MM.1S (cell line): Measurements from ENCODE around the gene WIPF3.

Experiments
- DNase-seq: peaks from one replicate; pipeline ENCODE4 v3.0.0-alpha.2; 2015
- H2AFZ ChIP-seq: fragments of 300-600 bp; sonication (generic); 2 replicates; pipeline ENCODE4 v1.6.0; 2016; ENCODE audit warnings: antibody characterized with exemption, low read length
- H3F3A ChIP-seq: fragments of 300-600 bp; sonication (generic); 2 replicates; pipeline ENCODE4 v1.6.1; 2016; ENCODE audit warnings: mild to moderate bottlenecking, antibody characterized with exemption, low read length, moderate library complexity, mixed read lengths; ENCODE audit not compliant: insufficient read depth
- H3K27ac ChIP-seq: fragments of 300-600 bp; sonication (generic); 2 replicates; pipeline ENCODE4 v1.5.1; 2016; ENCODE audit warnings: mild to moderate bottlenecking, low read length
- H3K27me3 ChIP-seq: fragments of 300-600 bp; sonication (generic); replicated peaks from 2 replicates; pipeline ENCODE4 v1.6.0; 2016; ENCODE audit warnings: low read length; ENCODE audit not compliant: insufficient read depth
- H3K36me3 ChIP-seq: fragments of 300-600 bp; sonication (generic); replicated peaks from 2 replicates; pipeline ENCODE4 v1.6.1; 2016; ENCODE audit warnings: mild to moderate bottlenecking, low read length, mixed read lengths; ENCODE audit not compliant: insufficient read depth
- H3K4me1 ChIP-seq: fragments of 300-600 bp; sonication (generic); 2 replicates; pipeline ENCODE4 v1.6.1; 2016; ENCODE audit warnings: low read length, mixed read lengths
- H3K4me2 ChIP-seq: fragments of 300-600 bp; sonication (generic); 2 replicates; pipeline ENCODE4 v1.6.0; 2016; ENCODE audit warnings: low read depth, low read length
- H3K4me3 ChIP-seq: fragments of 300-600 bp; sonication (generic); 2 replicates; pipeline ENCODE4 v1.5.1; 2016; ENCODE audit warnings: low read length, mixed read lengths
- H3K79me2 ChIP-seq: fragments of 300-600 bp; sonication (generic); 2 replicates; pipeline ENCODE4 v1.6.1; 2016; ENCODE audit warnings: mixed run types, low read length, mixed read lengths
- H3K9ac ChIP-seq: fragments of 300-600 bp; sonication (generic); 2 replicates; pipeline ENCODE4 v1.6.1; 2016; ENCODE audit warnings: low read length, mixed read lengths
- H3K9me2 ChIP-seq: fragments of 300-600 bp; sonication (generic); replicated peaks from 2 replicates; pipeline ENCODE4 v1.6.1; 2016; ENCODE audit warnings: mild to moderate bottlenecking, low read length, mixed read lengths; ENCODE audit not compliant: insufficient read depth
- H3K9me3 ChIP-seq: fragments of 300-600 bp; sonication (generic); replicated peaks from 2 replicates; pipeline ENCODE4 v1.6.1; 2016; ENCODE audit warnings: mild to moderate bottlenecking, low read length, mixed read lengths; ENCODE audit not compliant: insufficient read depth
- H4K20me1 ChIP-seq: fragments of 300-600 bp; sonication (generic); 2 replicates; pipeline ENCODE4 v1.6.1; 2016; ENCODE audit warnings: mild to moderate bottlenecking, low read length, moderate library complexity, mixed read lengths; ENCODE audit not compliant: insufficient read depth
- EZH2 ChIP-seq: fragments of 300-600 bp; sonication (generic); optimal IDR thresholded peaks from 2 replicates; pipeline ENCODE3; 2017; ENCODE audit warnings: low read depth, mild to moderate bottlenecking, antibody characterized with exemption, low read length, mixed read lengths
- EZH2phosphoT487 ChIP-seq: fragments of 300-600 bp; sonication (generic); IDR thresholded peaks from 2 replicates; pipeline ENCODE4 v1.6.1; 2018; ENCODE audit warnings: antibody characterized with exemption, low read length
- TF ChIP-seq, protein P1 (sequence below): fragments of 300-600 bp; sonication (generic); IDR thresholded peaks from 2 replicates; pipeline ENCODE4 v1.5.1; 2016; ENCODE audit warnings: antibody characterized with exemption, low read length, mixed read lengths

The WIPF3 gene

DNA sequence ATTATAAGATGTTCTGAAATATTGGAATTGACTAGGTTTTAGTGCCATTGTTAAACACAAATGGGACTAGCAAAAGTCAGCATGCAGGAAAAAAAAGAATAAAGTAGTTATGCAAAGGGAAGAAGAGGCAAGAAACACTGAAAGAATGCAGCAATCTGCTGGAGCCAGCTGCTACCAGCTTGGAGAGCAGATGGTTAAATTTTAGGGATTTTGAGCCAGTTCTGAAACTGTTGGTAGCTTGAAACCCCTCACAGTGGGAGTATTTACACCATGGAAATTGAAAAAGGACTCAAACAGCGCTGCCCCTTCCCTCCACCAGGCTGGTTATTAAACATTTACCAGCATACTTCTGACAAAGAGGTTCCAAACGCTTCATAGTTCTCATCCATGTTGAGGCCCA, 142.3 kb downstream of the WIPF3 start:
- Histone ChIP-seq H3K9ac (no peak overlapping the region), H3K27ac (no peak overlapping the region), H3K27me3 (no peaks in the 10 kb centered on the region), H3K36me3 (no peaks in the 10 kb centered on the region), H2AFZ (no peak overlapping the region), H3K9me3 (no peaks in the 10 kb centered on the region), H4K20me1 (no peaks in the 10 kb centered on the region), H3F3A (no peaks in the 10 kb centered on the region), H3K4me2 (no peak overlapping the region), H3K4me1 (no peaks in the 10 kb centered on the region), H3K9me2 (no peaks in the 10 kb centered on the region), H3K79me2 (no peaks in the 10 kb centered on the region), H3K4me3 (no peak overlapping the region)
- no peak for TF ChIP-seq EZH2
- TF ChIP-seq, protein P1, sequence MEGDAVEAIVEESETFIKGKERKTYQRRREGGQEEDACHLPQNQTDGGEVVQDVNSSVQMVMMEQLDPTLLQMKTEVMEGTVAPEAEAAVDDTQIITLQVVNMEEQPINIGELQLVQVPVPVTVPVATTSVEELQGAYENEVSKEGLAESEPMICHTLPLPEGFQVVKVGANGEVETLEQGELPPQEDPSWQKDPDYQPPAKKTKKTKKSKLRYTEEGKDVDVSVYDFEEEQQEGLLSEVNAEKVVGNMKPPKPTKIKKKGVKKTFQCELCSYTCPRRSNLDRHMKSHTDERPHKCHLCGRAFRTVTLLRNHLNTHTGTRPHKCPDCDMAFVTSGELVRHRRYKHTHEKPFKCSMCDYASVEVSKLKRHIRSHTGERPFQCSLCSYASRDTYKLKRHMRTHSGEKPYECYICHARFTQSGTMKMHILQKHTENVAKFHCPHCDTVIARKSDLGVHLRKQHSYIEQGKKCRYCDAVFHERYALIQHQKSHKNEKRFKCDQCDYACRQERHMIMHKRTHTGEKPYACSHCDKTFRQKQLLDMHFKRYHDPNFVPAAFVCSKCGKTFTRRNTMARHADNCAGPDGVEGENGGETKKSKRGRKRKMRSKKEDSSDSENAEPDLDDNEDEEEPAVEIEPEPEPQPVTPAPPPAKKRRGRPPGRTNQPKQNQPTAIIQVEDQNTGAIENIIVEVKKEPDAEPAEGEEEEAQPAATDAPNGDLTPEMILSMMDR = no peak
- TF ChIP-seq EZH2phosphoT487 = no peak
- DNase-seq = no peak

DNA sequence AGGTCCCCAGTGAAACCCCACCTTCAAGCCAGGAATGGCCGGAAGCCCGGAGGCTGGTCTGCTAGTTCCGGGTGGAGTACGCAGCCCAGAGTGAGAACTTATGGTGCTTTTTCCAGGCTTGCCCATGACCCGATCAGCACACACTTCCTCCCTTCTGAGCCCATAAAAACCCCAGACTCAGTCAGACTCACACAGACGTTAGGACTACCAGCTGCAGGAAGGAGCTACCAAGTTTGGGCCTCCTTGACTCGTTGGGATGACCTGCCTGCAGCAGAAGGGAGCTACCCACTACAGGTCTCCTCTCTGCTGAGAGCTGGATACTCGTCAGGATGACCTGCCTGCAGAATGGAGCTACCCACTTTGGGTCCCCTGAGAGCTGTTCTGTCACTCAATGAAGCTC, 144.2 kb downstream of the WIPF3 start:
- H3K27ac ChIP-seq = no peak overlapping the region
- no peaks in the 10 kb centered on the region for H3K79me2 ChIP-seq
- H2AFZ ChIP-seq = no peak overlapping the region
- TF ChIP-seq EZH2 (no peak), EZH2phosphoT487 (no peak)
- TF ChIP-seq, protein P1 = no peak
- no peak for DNase-seq
- H3K36me3 ChIP-seq = no peaks in the 10 kb centered on the region
- no peaks in the 10 kb centered on the region for H3K9me3 ChIP-seq
- H3K4me2 ChIP-seq = no peak overlapping the region
- no peaks in the 10 kb centered on the region for H3F3A ChIP-seq
- no peak overlapping the region for H3K9ac ChIP-seq
- no peaks in the 10 kb centered on the region for H4K20me1 ChIP-seq
- no peak overlapping the region for H3K4me3 ChIP-seq
- no peaks in the 10 kb centered on the region for H3K27me3 ChIP-seq
- no peaks in the 10 kb centered on the region for H3K4me1 ChIP-seq
- no peaks in the 10 kb centered on the region for H3K9me2 ChIP-seq

DNA sequence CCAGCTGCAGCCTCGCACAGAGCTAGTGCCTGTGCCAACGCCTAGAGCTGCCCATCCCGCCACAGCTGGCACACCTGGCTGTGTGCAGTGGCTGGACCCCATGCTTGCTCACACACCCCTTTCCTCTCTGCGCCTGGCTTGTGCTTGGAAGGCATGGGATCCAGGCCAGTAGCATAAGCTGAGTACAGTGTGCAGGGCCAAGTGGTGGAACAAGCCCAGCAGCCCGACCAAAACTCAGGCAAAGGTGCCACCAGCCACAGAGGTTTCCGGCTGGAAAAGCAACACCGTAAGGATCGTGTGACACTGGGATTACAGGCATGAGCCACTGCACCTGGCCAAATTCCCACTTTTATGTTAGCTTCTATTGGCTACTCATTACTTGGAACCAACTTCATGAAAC, 144.9 kb downstream of the WIPF3 start:
- no peaks in the 10 kb centered on the region for H4K20me1 ChIP-seq
- H3K27me3 ChIP-seq = no peaks in the 10 kb centered on the region
- H2AFZ ChIP-seq = no peak overlapping the region
- no peaks in the 10 kb centered on the region for H3K9me3 ChIP-seq
- H3K79me2 ChIP-seq = no peaks in the 10 kb centered on the region
- H3K9me2 ChIP-seq = no peaks in the 10 kb centered on the region
- H3F3A ChIP-seq = no peaks in the 10 kb centered on the region
- no peak overlapping the region for H3K9ac ChIP-seq
- H3K4me3 ChIP-seq = no peak overlapping the region
- no peaks in the 10 kb centered on the region for H3K4me1 ChIP-seq
- H3K27ac ChIP-seq = no peak overlapping the region
- H3K4me2 ChIP-seq = no peak overlapping the region
- DNase-seq = no peak
- TF ChIP-seq, protein P1 = no peak
- TF ChIP-seq EZH2phosphoT487 (no peak), EZH2 (no peak)
- no peaks in the 10 kb centered on the region for H3K36me3 ChIP-seq
